Vagina (tissue), 2 donors: ENCODE measurements around the gene NSFL1C. TPM values are rescaled to one million over a fixed set of nuclear protein-coding genes. Genes with fewer than 3 reads are reported as not detected.
A peak's percentile ranks its signal among the peaks of the same experiment; 100 is the strongest.

ENCODE experiments used
- DNase-seq, 2 donors: peaks; one replicate each; pipeline ENCODE4 v3.0.0-alpha.2; 2017; ENCODE audit errors: extremely low spot score in 2 of 2
- H3K27ac ChIP-seq: fragments of 200-600 bp; sonication (generic); one replicate; pipeline ENCODE4 v1.5.1; 2019
- H3K27me3 ChIP-seq: fragments of 200-600 bp; sonication (generic); one replicate; pipeline ENCODE4 v1.5.1; 2019
- H3K36me3 ChIP-seq, 2 donors: fragments of 200-600 bp; sonication (generic); one replicate each; pipeline ENCODE4 v1.5.1; 2017 to 2019
- H3K4me1 ChIP-seq: fragments of 200-600 bp; sonication (generic); one replicate; pipeline ENCODE4 v1.5.1; 2019
- H3K4me3 ChIP-seq, 2 donors: fragments of 200-600 bp; sonication (generic); 1 replicate in 1 of 2; 2 replicates in 1 of 2; pipeline ENCODE4 v1.5.1; 2016 to 2019
- H3K9me3 ChIP-seq: fragments of 200-600 bp; sonication (generic); one replicate; pipeline ENCODE4 v1.5.1; 2019
- POLR2A ChIP-seq, 2 donors: fragments of 450-650 bp; IDR thresholded peaks; one replicate each; pipeline ENCODE4 v1.6.1; 2017; ENCODE audit warnings: antibody characterized with exemption in 2 of 2, mild to moderate bottlenecking in 2 of 2, moderate library complexity in 2 of 2
- POLR2AphosphoS5 ChIP-seq, 2 donors: sonication (generic); formaldehyde crosslinking; IDR thresholded peaks; one replicate each; pipeline ENCODE4 v1.9.0; 2017; ENCODE audit warnings: antibody characterized with exemption in 2 of 2, mild to moderate bottlenecking in 2 of 2, low read depth in 1 of 2; ENCODE audit not compliant: insufficient read depth in 1 of 2
- intact Hi-C: fragments of 100-400 bp; cut with DNase I; formaldehyde crosslinking; loops from one replicate; pipeline ENCODE4 v1.15.1; 2023
- total RNA-seq: library from RNA; depleted of rRNA; stranded (reverse); fragments of >200 nt; gene quantifications from one replicate; pipeline ENCODE4 v1.2.3, GENCODE V29; 2016
- TF ChIP-seq, protein P1 (sequence below), 3 experiments: fragments of 450-650 bp in 2 of 3; fragments of 200-600 bp in 1 of 3; sonication (generic) in 1 of 3; IDR thresholded peaks; one replicate each; pipeline ENCODE4 v1.5.1; 2017 to 2019; ENCODE audit warnings: antibody characterized with exemption in 3 of 3, mild to moderate bottlenecking in 2 of 3, moderate library complexity in 2 of 3

NSFL1C gene
- total RNA-seq, 1 donor from 2014 or later = 53.8 TPM

DNA sequence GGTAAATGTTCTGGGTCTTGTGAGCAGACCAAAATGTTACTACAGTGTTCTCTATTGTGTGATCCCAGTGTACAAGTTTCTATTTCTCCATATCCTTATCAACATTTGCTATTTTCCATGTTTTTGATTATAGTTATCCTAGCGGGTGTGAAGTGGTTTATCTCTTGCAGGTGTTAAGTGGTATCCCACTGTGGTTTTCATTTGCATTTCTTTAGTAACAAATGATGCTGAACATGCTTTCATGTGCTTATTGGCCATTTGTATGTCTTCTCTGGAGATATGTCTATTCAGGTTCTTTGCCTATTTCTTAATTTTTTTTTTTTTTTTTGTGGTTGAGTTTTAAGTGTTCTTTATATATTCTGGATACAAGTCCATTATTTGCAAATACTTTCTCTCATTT, 35.5 kb downstream of the NSFL1C start:
- TF ChIP-seq, protein P1, sequence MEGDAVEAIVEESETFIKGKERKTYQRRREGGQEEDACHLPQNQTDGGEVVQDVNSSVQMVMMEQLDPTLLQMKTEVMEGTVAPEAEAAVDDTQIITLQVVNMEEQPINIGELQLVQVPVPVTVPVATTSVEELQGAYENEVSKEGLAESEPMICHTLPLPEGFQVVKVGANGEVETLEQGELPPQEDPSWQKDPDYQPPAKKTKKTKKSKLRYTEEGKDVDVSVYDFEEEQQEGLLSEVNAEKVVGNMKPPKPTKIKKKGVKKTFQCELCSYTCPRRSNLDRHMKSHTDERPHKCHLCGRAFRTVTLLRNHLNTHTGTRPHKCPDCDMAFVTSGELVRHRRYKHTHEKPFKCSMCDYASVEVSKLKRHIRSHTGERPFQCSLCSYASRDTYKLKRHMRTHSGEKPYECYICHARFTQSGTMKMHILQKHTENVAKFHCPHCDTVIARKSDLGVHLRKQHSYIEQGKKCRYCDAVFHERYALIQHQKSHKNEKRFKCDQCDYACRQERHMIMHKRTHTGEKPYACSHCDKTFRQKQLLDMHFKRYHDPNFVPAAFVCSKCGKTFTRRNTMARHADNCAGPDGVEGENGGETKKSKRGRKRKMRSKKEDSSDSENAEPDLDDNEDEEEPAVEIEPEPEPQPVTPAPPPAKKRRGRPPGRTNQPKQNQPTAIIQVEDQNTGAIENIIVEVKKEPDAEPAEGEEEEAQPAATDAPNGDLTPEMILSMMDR (IDR thresholded peaks at IDR 0.05) = no peak
- TF ChIP-seq POLR2AphosphoS5 (IDR thresholded peaks at IDR 0.05; ENCODE audit: insufficient read depth in 1 of 2, low read depth in 1 of 2) = no peak
- no peak for TF ChIP-seq POLR2A (IDR thresholded peaks at IDR 0.05)
- H3K27me3 ChIP-seq = no peaks in the 10 kb centered on the region
- intact Hi-C loops = no loop called here
- H3K9me3 ChIP-seq = no peaks in the 10 kb centered on the region
- DNase-seq = no peak
- no peak overlapping the region for H3K4me3 ChIP-seq
- H3K27ac ChIP-seq = no peak overlapping the region
- H3K36me3 ChIP-seq = no peaks in the 10 kb centered on the region
- no peaks in the 10 kb centered on the region for H3K4me1 ChIP-seq

DNA sequence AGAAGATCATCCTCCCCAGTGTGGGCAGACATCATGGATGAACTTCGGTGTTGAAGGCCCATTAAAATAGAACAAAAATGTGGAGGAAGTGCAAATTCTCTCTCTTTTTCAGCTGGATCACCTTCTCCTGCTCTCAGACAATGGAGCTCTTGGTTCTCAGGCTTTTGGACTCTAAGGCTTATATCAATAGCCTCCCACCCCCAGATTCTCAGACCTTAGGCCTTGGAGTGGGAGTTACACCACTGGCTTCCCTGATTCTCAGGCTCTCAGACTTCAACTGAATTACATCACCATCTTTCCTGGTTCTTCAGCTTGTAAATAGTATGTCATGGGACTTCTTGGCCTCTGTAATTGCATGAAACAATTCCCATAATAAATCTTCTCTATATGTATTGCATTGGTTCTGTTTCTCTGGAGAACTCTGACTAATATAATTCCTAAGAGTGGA, 36.6 kb downstream of the NSFL1C start:
- Histone ChIP-seq H3K4me3 (no peak overlapping the region), H3K4me1 (no peaks in the 10 kb centered on the region), H3K9me3 (no peaks in the 10 kb centered on the region), H3K27ac (peak overlapping the region; percentile 20), H3K36me3 (no peaks in the 10 kb centered on the region), H3K27me3 (no peaks in the 10 kb centered on the region)
- DNase-seq = no peak
- TF ChIP-seq POLR2A (IDR thresholded peaks at IDR 0.05) = no peak
- TF ChIP-seq, protein P1 (IDR thresholded peaks at IDR 0.05) = no peak
- TF ChIP-seq POLR2AphosphoS5 (IDR thresholded peaks at IDR 0.05; ENCODE audit: insufficient read depth in 1 of 2, low read depth in 1 of 2) = no peak
- intact Hi-C loops = no loop called here

GRCh38 chr20:1429143-1429728, 37.4 kb downstream of the NSFL1C start:
- no peaks in the 10 kb centered on the region for H3K4me1 ChIP-seq
- H3K9me3 ChIP-seq = no peaks in the 10 kb centered on the region
- no peaks in the 10 kb centered on the region for H3K27me3 ChIP-seq
- no peak for DNase-seq
- TF ChIP-seq POLR2A (IDR thresholded peaks at IDR 0.05) (no peak), POLR2AphosphoS5 (IDR thresholded peaks at IDR 0.05; ENCODE audit: insufficient read depth in 1 of 2, low read depth in 1 of 2) (no peak)
- TF ChIP-seq, protein P1 (IDR thresholded peaks at IDR 0.05) = no peak
- no peak overlapping the region for H3K4me3 ChIP-seq
- no peaks in the 10 kb centered on the region for H3K36me3 ChIP-seq
- intact Hi-C loops = no loop called here
- no peak overlapping the region for H3K27ac ChIP-seq

DNA sequence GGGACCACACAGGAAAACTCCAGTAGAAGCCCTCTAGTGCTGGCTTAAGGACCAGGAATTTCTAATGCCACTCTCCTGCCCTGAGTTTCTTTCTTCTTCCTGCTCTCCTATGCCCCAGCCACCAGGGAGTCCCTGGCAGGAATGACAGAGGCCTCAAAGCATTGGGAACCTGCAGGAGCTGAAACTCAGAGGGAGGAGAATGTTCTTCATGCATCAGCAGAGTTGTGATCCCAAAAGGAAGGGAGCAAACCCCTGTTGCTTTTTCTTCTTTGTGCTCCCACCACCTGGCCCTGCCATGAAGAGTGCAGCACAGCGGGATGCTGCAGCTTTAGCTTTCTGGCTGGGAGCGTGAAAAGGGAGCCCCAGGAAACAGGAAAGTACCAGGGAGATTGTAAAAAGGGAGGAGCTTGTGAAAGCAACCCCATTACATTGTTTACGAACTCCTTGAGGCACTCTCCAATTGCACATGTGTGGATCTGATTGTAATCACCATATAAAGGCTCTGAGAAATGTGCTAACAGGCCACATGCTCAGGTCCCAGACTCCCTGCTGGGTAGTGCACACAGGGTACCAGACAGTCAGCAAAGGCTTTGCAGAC, 39.1 kb downstream of the NSFL1C start:
- no peak overlapping the region for H3K27ac ChIP-seq
- H3K9me3 ChIP-seq = no peaks in the 10 kb centered on the region
- TF ChIP-seq POLR2AphosphoS5 (IDR thresholded peaks at IDR 0.05; ENCODE audit: insufficient read depth in 1 of 2, low read depth in 1 of 2) (no peak), POLR2A (IDR thresholded peaks at IDR 0.05) (no peak)
- TF ChIP-seq, protein P1 (IDR thresholded peaks at IDR 0.05) = no peak
- no peak for DNase-seq
- H3K4me1 ChIP-seq = no peaks in the 10 kb centered on the region
- intact Hi-C loops = no loop called here
- no peak overlapping the region for H3K4me3 ChIP-seq
- H3K27me3 ChIP-seq = no peaks in the 10 kb centered on the region
- H3K36me3 ChIP-seq = no peaks in the 10 kb centered on the region

GRCh38 chr20:1426231-1426849, 40.3 kb downstream of the NSFL1C start:
- DNase-seq = no peak
- intact Hi-C loops = no loop called here
- no peaks in the 10 kb centered on the region for H3K27me3 ChIP-seq
- H3K36me3 ChIP-seq = no peaks in the 10 kb centered on the region
- H3K4me1 ChIP-seq = no peaks in the 10 kb centered on the region
- no peak overlapping the region for H3K4me3 ChIP-seq
- TF ChIP-seq, protein P1 (IDR thresholded peaks at IDR 0.05) = no peak
- H3K9me3 ChIP-seq = no peaks in the 10 kb centered on the region
- no peak overlapping the region for H3K27ac ChIP-seq
